Smooth muscle cell (in vitro differentiated cells): ENCODE results near the gene AMZ1. TPM values are rescaled to one million over a fixed set of nuclear protein-coding genes. Genes with fewer than 3 reads are reported as not detected.

Experiments used
- DNase-seq: peaks from one replicate; lab custom pipeline; 2025; ENCODE audit not compliant: unreplicated experiment; lab: John Stamatoyannopoulos, UW
- H2AFZ ChIP-seq: fragments of 200-600 bp; sonication (generic); 2 replicates; pipeline ENCODE4 v1.6.0; 2016; ENCODE audit warnings: antibody characterized with exemption, low read depth, mild to moderate bottlenecking
- H3F3A ChIP-seq: fragments of 200-600 bp; sonication (generic); 2 replicates; pipeline ENCODE4 v1.6.0; 2017; ENCODE audit warnings: antibody characterized with exemption, low read depth
- H3K27ac ChIP-seq: fragments of 200-600 bp; sonication (generic); 2 replicates; pipeline ENCODE4 v1.5.1; 2016; ENCODE audit warnings: low read depth, mild to moderate bottlenecking
- H3K27me3 ChIP-seq: fragments of 200-600 bp; sonication (generic); 2 replicates; pipeline ENCODE4 v1.6.1; 2016; ENCODE audit warnings: low read depth, mild to moderate bottlenecking
- H3K36me3 ChIP-seq: fragments of 200-600 bp; sonication (generic); 2 replicates; pipeline ENCODE4 v1.5.1; 2016; ENCODE audit warnings: low read depth
- H3K4me1 ChIP-seq: fragments of 200-600 bp; sonication (generic); 2 replicates; pipeline ENCODE4 v1.5.1; 2016; ENCODE audit warnings: low read depth
- H3K4me2 ChIP-seq: fragments of 200-600 bp; sonication (generic); 2 replicates; pipeline ENCODE4 v1.6.0; 2016; ENCODE audit warnings: mild to moderate bottlenecking
- H3K4me3 ChIP-seq: fragments of 200-600 bp; sonication (generic); 2 replicates; pipeline ENCODE4 v1.5.1; 2016; ENCODE audit warnings: mild to moderate bottlenecking
- H3K79me2 ChIP-seq: fragments of 200-600 bp; sonication (generic); 2 replicates; pipeline ENCODE4 v1.6.0; 2016; ENCODE audit warnings: low read depth, mild to moderate bottlenecking
- H3K9ac ChIP-seq: fragments of 200-600 bp; sonication (generic); 2 replicates; pipeline ENCODE4 v1.6.0; 2016; ENCODE audit warnings: low read depth
- H3K9me3 ChIP-seq: fragments of 200-600 bp; sonication (generic); replicated peaks from 2 replicates; pipeline ENCODE4 v1.5.1; 2016; ENCODE audit warnings: low read depth
- H4K20me1 ChIP-seq: fragments of 200-600 bp; sonication (generic); 2 replicates; pipeline ENCODE4 v1.6.0; 2016; ENCODE audit warnings: low read depth
- WGBS: methylation state at CpG from one replicate; pipeline ENCODE4 v1.1.7; 2016; ENCODE audit warnings: low lambda C conversion rate; 5-methylcytosine and 5-hydroxymethylcytosine counted together
- polyA plus RNA-seq: library from polyadenylated mRNA; unstranded; fragments of >200 nt; fragmentation: Nextera tagmentation; extraction: Ambion mirVana; gene quantifications from 2 replicates; pipeline ENCODE4 v1.2.1, GENCODE V29; 2016
- total RNA-seq: library from RNA; depleted of rRNA; stranded (reverse); fragments of >200 nt; gene quantifications from 2 replicates; pipeline ENCODE4 v1.2.3, GENCODE V29; 2014
- TF ChIP-seq, protein P1 (sequence below): fragments of 200-600 bp; sonication (generic); IDR thresholded peaks from 2 replicates; pipeline ENCODE4 v1.5.1; 2017; ENCODE audit warnings: borderline replicate concordance, mild to moderate bottlenecking, antibody characterized with exemption; ENCODE audit not compliant: insufficient read depth, poor library complexity, severe bottlenecking

The AMZ1 gene
- total and polyA plus RNA-seq, 2 experiments from 2014 or later: 0.63 to 1.1 TPM

DNA sequence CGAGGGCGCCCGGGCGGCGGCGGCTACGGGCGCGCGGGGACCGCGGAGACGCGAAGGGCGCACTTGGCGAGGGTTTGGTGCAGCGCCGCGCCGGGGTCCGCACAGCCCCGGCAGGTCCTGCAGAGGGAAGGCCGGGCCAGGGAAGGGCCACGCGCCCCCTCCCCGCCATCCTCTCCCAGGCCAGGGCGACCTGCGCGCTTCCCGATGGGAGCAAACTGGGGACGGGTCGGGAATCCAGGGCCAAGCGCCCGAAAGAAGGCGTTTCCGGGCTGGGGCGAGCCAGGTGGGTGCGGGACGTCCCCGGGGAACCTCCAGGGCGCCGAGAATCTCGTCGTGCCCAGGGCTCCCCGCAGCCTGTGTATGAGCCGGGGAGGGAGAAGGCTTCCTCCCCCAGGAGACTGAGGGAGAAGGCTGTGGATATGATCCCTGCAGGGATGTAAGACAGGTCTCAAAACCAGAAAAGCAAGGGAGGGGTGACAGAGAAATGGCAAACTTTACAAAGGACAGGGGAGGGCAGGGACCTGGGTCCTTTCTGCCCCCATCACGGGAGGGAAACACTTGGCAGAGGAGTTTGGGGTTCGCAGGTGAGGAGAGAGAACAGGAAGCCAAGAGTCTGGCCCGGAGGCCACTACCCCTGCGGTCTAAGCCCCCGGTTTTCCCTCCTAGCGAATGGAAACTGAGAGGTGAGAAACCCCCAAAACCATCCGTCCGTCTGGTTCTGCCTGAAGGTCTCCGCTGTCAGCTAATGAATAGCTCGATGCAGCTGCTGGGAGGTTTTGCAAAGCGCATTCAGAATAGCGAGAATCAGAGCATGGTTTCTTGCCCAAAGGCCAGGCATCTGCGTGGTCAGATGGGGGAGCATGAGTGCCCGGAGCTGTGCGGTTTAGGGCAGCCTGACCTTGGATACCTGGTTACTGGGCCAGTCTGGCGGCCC, 674 bp downstream of the AMZ1 start:
- no peak overlapping the region for H3K9ac ChIP-seq

DNA sequence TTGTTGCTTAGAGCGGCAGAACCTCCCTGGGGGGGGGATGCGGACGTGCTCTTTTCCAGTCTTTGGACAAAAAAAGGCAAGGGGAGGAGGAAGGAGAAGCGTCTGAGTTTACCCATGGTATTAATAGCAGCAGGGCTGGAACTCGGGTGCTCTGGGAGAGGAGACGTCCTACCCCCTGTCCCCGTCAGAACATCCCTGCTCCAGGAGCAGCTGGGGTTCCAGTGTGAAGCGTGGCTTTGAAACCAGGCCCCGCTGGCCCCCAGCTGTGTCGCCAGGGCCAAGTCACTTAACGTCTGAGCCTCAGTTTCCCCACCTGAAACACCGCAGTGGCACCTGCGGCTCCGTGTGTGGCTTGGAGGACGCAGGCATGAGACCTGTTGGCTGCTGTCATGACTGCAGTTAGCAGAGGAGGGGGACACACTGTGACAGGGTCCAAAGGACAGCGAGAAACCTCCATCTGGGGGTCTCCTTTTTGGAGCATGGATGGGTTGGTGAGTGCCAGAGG, 1.4 kb downstream of the AMZ1 start:
- TF ChIP-seq, protein P1, sequence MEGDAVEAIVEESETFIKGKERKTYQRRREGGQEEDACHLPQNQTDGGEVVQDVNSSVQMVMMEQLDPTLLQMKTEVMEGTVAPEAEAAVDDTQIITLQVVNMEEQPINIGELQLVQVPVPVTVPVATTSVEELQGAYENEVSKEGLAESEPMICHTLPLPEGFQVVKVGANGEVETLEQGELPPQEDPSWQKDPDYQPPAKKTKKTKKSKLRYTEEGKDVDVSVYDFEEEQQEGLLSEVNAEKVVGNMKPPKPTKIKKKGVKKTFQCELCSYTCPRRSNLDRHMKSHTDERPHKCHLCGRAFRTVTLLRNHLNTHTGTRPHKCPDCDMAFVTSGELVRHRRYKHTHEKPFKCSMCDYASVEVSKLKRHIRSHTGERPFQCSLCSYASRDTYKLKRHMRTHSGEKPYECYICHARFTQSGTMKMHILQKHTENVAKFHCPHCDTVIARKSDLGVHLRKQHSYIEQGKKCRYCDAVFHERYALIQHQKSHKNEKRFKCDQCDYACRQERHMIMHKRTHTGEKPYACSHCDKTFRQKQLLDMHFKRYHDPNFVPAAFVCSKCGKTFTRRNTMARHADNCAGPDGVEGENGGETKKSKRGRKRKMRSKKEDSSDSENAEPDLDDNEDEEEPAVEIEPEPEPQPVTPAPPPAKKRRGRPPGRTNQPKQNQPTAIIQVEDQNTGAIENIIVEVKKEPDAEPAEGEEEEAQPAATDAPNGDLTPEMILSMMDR: no peak
- Histone ChIP-seq H3F3A (no peaks in the 10 kb centered on the region), H3K36me3 (no peaks in the 10 kb centered on the region), H3K9ac (no peak overlapping the region), H3K79me2 (no peaks in the 10 kb centered on the region), H3K4me3 (no peak overlapping the region), H3K27ac (no peak overlapping the region), H2AFZ (no peak overlapping the region), H3K27me3 (peaks cover 20% of the 10 kb centered on the region), H3K9me3 (no peaks in the 10 kb centered on the region), H4K20me1 (no peaks in the 10 kb centered on the region), H3K4me2 (no peak overlapping the region), H3K4me1 (no peaks in the 10 kb centered on the region)
- WGBS: 87% methylated on average over 16 of the region's 16 CpGs
- DNase-seq: no peak

More for the DNA sequence above, 674 bp downstream of the AMZ1 start:
- no peak for DNase-seq
- H3K4me1 ChIP-seq: no peaks in the 10 kb centered on the region
- peak overlapping the region; percentile 88 for H3K4me2 ChIP-seq
- no peak overlapping the region for H3K27ac ChIP-seq
- no peaks in the 10 kb centered on the region for H3K9me3 ChIP-seq
- WGBS: 25% methylated on average over 49 of the region's 62 CpGs
- no peaks in the 10 kb centered on the region for H3K79me2 ChIP-seq
- H3K27me3 ChIP-seq: peaks cover 20% of the 10 kb centered on the region
- H3F3A ChIP-seq: no peaks in the 10 kb centered on the region
- peak overlapping the region; percentile 51 for H3K4me3 ChIP-seq
- TF ChIP-seq, protein P1: no peak
- no peak overlapping the region for H2AFZ ChIP-seq
- H3K36me3 ChIP-seq: no peaks in the 10 kb centered on the region
- H4K20me1 ChIP-seq: no peaks in the 10 kb centered on the region

- no peak overlapping the region for H3K4me3 ChIP-seq
- no peaks in the 10 kb centered on the region for H3F3A ChIP-seq
Observed at GRCh38 chr7:2689951-2690705, 2.1 kb downstream of the AMZ1 start.

More at GRCh38 chr7:2689951-2690705, 2.1 kb downstream of the AMZ1 start:
- Histone ChIP-seq H3K79me2 (no peaks in the 10 kb centered on the region), H3K36me3 (no peaks in the 10 kb centered on the region), H3K4me2 (no peak overlapping the region), H3K27ac (no peak overlapping the region), H4K20me1 (no peaks in the 10 kb centered on the region), H2AFZ (no peak overlapping the region), H3K27me3 (peaks cover 20% of the 10 kb centered on the region), H3K9me3 (no peaks in the 10 kb centered on the region), H3K9ac (no peak overlapping the region), H3K4me1 (no peaks in the 10 kb centered on the region)
- WGBS: 81% methylated on average over 23 of the region's 23 CpGs
- TF ChIP-seq, protein P1: no peak
- DNase-seq: no peak
